Right lobe of liver (tissue), 6 donors: ENCODE measurements around the gene HYAL3. TPM values are rescaled to one million over a fixed set of nuclear protein-coding genes. Genes with fewer than 3 reads are reported as not detected.
A peak's percentile ranks its signal among the peaks of the same experiment; 100 is the strongest.

ENCODE experiments used
- ATAC-seq, 4 donors: fragments of 200-7000 bp; cut with Tn5 transposase; one replicate each; pipeline ENCODE4 v1.9.1; 2020; ENCODE audit warnings: mild to moderate bottlenecking in 4 of 4, moderate library complexity in 4 of 4
- DNase-seq, 3 donors: peaks; one replicate each; pipeline ENCODE4 v3.0.0-alpha.2; 2020
- H3K27ac ChIP-seq, 3 donors: fragments of 200-600 bp; one replicate each; pipeline ENCODE4 v1.8.0; 2022
- H3K27me3 ChIP-seq, 2 donors: fragments of 200-600 bp; one replicate each; pipeline ENCODE4 v1.8.0; 2022
- H3K36me3 ChIP-seq, 4 donors: fragments of 200-600 bp; sonication (generic) in 1 of 4; one replicate each; pipeline versions ENCODE4 v1.5.1 to v1.8.0; 2017 to 2022; ENCODE audit warnings: control low read depth in 1 of 4
- H3K4me1 ChIP-seq, 4 donors: fragments of 200-600 bp; sonication (generic) in 1 of 4; one replicate each; pipeline versions ENCODE4 v1.5.1 to v1.8.0; 2017 to 2022; ENCODE audit warnings: control low read depth in 1 of 4
- H3K4me3 ChIP-seq, 3 donors: fragments of 200-600 bp; one replicate each; pipeline ENCODE4 v1.8.0; 2022
- H3K9me3 ChIP-seq, 4 donors: fragments of 200-600 bp; sonication (generic) in 1 of 4; one replicate each; pipeline versions ENCODE4 v1.5.1 to v1.8.0; 2017 to 2022; ENCODE audit warnings: control low read depth in 1 of 4
- POLR2A ChIP-seq: fragments of 450-650 bp; IDR thresholded peaks from one replicate; pipeline ENCODE4 v1.6.1; 2017; ENCODE audit warnings: antibody characterized with exemption, mild to moderate bottlenecking
- WGBS: methylation state at CpG from one replicate; pipeline ENCODE4 v1.1.6; 2018; ENCODE audit warnings: low coverage, low lambda C conversion rate; ENCODE audit not compliant: insufficient coverage; ENCODE audit errors: missing lambda C conversion rate; 5-methylcytosine and 5-hydroxymethylcytosine counted together
- intact Hi-C, 2 donors: fragments of 100-400 bp; cut with DNase I; formaldehyde crosslinking; loops; one replicate each; pipeline versions ENCODE4 v1.11.2 to v1.14.1; 2022
- total RNA-seq, 6 experiments: library from RNA; depleted of rRNA in 2 of 6; stranded (reverse); fragments of >200 nt in 2 of 6; fragmentation: NEBNext Ultra II Directional in 3 of 6; extraction: Animal tissue kit (Norgen Biotek cat#: 25700) in 3 of 6; gene quantifications; one replicate each; pipeline versions ENCODE4 v1.1.0 to v1.2.4, GENCODE V29; 2016 to 2023
- TF ChIP-seq, protein P1 (sequence below), 4 donors: fragments of 200-600 bp in 3 of 4; fragments of 450-650 bp in 1 of 4; IDR thresholded peaks; one replicate each; pipeline versions ENCODE4 v1.5.1 to v1.8.0; 2016 to 2022; ENCODE audit warnings: antibody characterized with exemption in 4 of 4, mild to moderate bottlenecking in 2 of 4
- donor health status: DM: no; HTN: yes; CAD: no.
- donor health status: DM: no; HTN: no; CAD: no.
- donor health status: DM: no; HTN: no; CAD: no.
- donor health status: DM: no; HTN: yes; CAD: no.
- donor health status: DM: no; HTN: yes; CAD: no.

The HYAL3 gene
- total RNA-seq, 6 experiments from 2014 or later: 1.8 to 7.5 (median 3.1) TPM

DNA sequence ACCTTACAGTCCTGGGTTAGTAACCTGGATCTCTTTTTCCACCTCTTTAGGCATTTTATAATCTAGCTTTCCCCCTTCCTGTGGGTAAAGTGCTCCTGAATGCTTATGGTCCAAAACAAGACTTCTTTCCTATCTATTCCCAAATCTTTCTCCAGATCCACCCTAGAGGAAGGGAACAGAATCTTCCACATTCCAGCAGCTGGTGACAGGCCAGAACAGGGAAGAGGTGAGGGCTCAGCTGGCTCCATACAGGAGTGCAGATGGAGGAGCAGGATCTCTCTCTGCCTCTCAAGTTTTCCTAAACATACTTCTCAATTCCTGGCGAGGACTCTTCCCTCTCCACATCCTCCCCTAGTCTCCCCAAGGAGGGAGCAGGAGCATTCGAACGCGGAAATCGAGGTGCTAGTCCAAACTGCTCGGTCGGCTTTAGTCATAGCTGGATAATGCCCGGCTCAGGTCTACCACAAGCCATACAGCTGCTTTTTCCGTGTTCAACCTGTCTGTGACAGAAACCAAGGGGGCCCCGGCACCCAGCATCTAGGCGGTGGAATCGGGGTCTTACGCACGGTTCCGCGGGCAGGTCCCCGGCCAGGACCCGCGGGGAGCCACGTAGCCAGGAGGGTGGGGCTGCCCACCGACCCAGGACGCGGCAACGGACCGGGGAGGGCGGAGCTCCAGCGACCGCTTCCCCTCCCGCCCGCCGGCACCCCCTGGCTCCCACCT, 37.4 kb upstream of the HYAL3 start:
- peak overlapping the region; percentile 83 to 97 (median 95) for H3K4me3 ChIP-seq
- WGBS: 0% methylated on average over 8 of the region's 31 CpGs
- H3K27ac ChIP-seq: peak overlapping the region; percentile 86 to 95 (median 93)
- no peaks in the 10 kb centered on the region for H3K9me3 ChIP-seq
- intact Hi-C loops: no loop called here
- H3K36me3 ChIP-seq: peaks cover 0 to 4% (median 2%) of the 10 kb centered on the region in 4 donors
- TF ChIP-seq POLR2A: no peak
- TF ChIP-seq, protein P1, sequence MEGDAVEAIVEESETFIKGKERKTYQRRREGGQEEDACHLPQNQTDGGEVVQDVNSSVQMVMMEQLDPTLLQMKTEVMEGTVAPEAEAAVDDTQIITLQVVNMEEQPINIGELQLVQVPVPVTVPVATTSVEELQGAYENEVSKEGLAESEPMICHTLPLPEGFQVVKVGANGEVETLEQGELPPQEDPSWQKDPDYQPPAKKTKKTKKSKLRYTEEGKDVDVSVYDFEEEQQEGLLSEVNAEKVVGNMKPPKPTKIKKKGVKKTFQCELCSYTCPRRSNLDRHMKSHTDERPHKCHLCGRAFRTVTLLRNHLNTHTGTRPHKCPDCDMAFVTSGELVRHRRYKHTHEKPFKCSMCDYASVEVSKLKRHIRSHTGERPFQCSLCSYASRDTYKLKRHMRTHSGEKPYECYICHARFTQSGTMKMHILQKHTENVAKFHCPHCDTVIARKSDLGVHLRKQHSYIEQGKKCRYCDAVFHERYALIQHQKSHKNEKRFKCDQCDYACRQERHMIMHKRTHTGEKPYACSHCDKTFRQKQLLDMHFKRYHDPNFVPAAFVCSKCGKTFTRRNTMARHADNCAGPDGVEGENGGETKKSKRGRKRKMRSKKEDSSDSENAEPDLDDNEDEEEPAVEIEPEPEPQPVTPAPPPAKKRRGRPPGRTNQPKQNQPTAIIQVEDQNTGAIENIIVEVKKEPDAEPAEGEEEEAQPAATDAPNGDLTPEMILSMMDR (IDR thresholded peaks at IDR 0.05): no peak
- no peaks in the 10 kb centered on the region for H3K27me3 ChIP-seq
- peaks cover 0 to 22% (median 8%) of the 10 kb centered on the region in 4 donors for H3K4me1 ChIP-seq
- no peak for DNase-seq
- ATAC-seq: peak in 1 of 4 donors; percentile 12

DNA sequence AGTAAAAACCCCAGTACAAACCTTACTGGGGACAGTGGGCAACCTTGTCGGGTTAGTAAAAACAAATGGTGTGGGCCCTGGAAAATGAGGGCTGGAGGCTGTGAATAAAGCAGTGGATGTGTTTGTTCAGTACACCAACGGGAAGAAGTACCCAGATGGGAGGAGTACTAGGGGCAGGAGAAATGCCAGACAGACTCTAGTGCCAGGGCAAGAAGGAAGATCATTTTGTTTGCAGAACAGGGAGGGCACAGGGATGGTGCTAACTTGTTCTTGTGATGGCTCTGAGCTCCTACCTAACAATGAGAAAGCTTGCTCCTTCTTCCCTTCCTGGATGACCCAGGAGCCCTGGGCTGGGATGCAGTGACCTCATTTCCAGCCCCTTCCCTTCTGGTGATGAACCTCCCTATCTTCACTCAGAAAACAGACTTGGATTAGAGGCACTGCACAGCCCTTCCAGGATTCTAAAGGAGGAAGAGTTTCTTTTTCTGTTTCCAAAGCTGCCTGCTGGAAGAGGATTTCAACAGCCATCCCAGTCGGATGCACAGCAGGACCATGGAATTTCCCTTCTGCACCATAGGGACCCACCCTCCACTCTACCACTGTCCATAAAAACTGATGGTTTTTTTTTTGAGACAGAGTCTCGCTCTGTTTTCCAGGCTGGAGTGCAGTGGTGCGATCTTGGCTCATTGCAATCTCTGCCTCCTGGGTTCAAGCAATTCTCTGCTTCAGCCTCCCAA, 35.3 kb upstream of the HYAL3 start:
- DNase-seq (no peak), ATAC-seq (no peak)
- peak overlapping the region; percentile 35 to 50 (median 47) for H3K27ac ChIP-seq
- H3K36me3 ChIP-seq: peaks cover 7 to 24% (median 15%) of the 10 kb centered on the region in 4 donors
- intact Hi-C loops: no loop called here
- no peaks in the 10 kb centered on the region for H3K9me3 ChIP-seq
- peaks cover 0 to 22% (median 8%) of the 10 kb centered on the region in 4 donors for H3K4me1 ChIP-seq
- no peak overlapping the region for H3K4me3 ChIP-seq
- 70% methylated on average over 5 of the region's 5 CpGs for WGBS
- TF ChIP-seq, protein P1 (IDR thresholded peaks at IDR 0.05): no peak
- no peak for TF ChIP-seq POLR2A
- H3K27me3 ChIP-seq: no peaks in the 10 kb centered on the region

DNA sequence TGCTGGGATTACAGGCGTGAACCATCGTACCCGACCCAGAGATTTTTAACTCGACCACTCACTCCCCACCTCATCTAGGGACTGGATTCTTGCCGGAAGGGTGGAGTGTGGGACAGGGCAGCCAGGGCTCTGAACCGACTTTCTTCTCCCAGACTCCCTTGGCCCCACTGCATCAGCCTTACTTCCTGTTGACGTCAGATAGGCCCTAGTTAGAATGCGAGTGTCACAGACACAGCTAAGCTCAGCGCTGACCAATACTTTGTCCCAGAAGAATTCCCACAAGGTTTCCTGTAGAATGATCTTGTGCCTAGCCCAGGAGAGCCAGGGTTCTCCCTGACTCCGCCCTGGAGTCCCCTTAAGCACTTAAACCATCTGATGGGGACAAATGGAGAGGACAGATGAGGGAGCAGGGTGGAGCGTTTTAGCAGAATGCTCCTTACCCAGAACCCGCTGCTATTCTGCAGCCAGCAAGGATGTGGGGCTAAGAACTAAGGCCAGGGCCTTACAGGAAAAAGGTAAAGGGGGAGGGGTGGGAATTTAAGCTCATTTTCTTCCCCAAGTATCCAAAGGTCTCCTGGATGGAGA, 34.6 kb upstream of the HYAL3 start:
- peaks cover 7 to 26% (median 15%) of the 10 kb centered on the region in 4 donors for H3K36me3 ChIP-seq
- WGBS: 56% methylated on average over 5 of the region's 12 CpGs
- no peaks in the 10 kb centered on the region for H3K9me3 ChIP-seq
- TF ChIP-seq POLR2A: no peak
- TF ChIP-seq, protein P1 (IDR thresholded peaks at IDR 0.05): no peak
- H3K4me1 ChIP-seq: peaks cover 0 to 22% (median 8%) of the 10 kb centered on the region in 4 donors
- no peaks in the 10 kb centered on the region for H3K27me3 ChIP-seq
- peak overlapping the region; percentile 35 to 50 (median 47) for H3K27ac ChIP-seq
- intact Hi-C loops: no loop called here
- DNase-seq: no peak
- peak in 2 of 4 donors; percentile 0 to 4 for ATAC-seq
- no peak overlapping the region for H3K4me3 ChIP-seq

DNA sequence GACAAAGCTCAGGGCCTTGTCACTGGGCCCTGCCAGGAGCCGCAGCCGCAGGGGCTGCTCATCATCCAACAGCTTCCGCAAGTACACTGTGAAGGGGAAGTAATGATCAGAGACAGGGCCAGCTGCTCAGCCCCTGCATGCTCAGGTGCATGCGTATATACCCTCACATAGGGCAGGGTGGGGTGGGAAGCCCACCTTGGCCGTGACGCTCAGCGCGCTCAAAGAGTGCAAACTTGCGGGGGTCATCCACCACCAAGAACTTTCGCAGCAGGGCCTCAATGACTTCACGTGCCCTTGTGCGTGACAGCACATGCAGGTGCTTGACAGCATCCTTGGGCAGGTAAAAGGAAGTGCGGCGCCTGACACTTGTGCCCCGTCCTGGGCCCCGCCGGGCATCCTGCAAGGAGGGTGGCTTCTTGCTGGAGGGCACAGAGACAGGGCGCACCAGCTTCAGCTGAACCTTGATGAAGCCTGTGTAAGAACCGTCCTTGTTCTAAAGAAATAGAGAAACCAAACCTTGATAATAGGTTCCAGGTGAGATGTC, 32.2 kb upstream of the HYAL3 start:
- no peak overlapping the region for H3K27ac ChIP-seq
- WGBS: 100% methylated on average over 3 of the region's 19 CpGs
- DNase-seq (no peak), ATAC-seq (no peak)
- H3K4me1 ChIP-seq: peaks cover 0 to 28% (median 11%) of the 10 kb centered on the region in 4 donors
- peaks cover 7 to 26% (median 15%) of the 10 kb centered on the region in 4 donors for H3K36me3 ChIP-seq
- no peaks in the 10 kb centered on the region for H3K9me3 ChIP-seq
- H3K4me3 ChIP-seq: no peak overlapping the region
- H3K27me3 ChIP-seq: no peaks in the 10 kb centered on the region
- TF ChIP-seq, protein P1 (IDR thresholded peaks at IDR 0.05): no peak
- intact Hi-C loops: no loop called here
